GM23338 (cell line): ENCODE measurements around the gene CTSW. TPM values are rescaled to one million over a fixed set of nuclear protein-coding genes. Genes with fewer than 3 reads are reported as not detected.

Experiments used
- ATAC-seq: fragments of 200-7000 bp; cut with Tn5 transposase; 3 replicates; pipeline ENCODE4 v1.9.1; 2020
- DNase-seq: peaks from one replicate; pipeline ENCODE4 v3.0.0-alpha.2; 2015; ENCODE audit warnings: low spot score
- H2AFZ ChIP-seq: fragments of 200-600 bp; sonication (generic); 2 replicates; pipeline ENCODE4 v1.8.0; 2016; ENCODE audit warnings: antibody characterized with exemption, mild to moderate bottlenecking, moderate library complexity
- H3F3A ChIP-seq: fragments of 200-600 bp; sonication (generic); replicated peaks from 2 replicates; pipeline ENCODE4 v1.8.0; 2017; ENCODE audit warnings: antibody characterized with exemption, mixed run types, low read depth
- H3K27ac ChIP-seq: fragments of 200-600 bp; sonication (generic); 2 replicates; pipeline ENCODE4 v1.6.1; 2016; ENCODE audit warnings: low read depth
- H3K27me3 ChIP-seq: fragments of 200-600 bp; sonication (generic); 2 replicates; pipeline ENCODE4 v1.8.0; 2016; ENCODE audit warnings: mild to moderate bottlenecking, mixed run types, moderate library complexity; ENCODE audit not compliant: insufficient read depth
- H3K36me3 ChIP-seq: fragments of 200-600 bp; sonication (generic); 2 replicates; pipeline ENCODE4 v1.8.0; 2016; ENCODE audit warnings: mild to moderate bottlenecking; ENCODE audit not compliant: insufficient read depth
- H3K4me1 ChIP-seq: fragments of 200-600 bp; sonication (generic); 2 replicates; pipeline ENCODE4 v1.8.0; 2016; ENCODE audit warnings: mild to moderate bottlenecking, moderate library complexity; ENCODE audit not compliant: insufficient read depth
- H3K4me2 ChIP-seq: fragments of 200-600 bp; sonication (generic); 2 replicates; pipeline ENCODE4 v1.7.1; 2017; ENCODE audit warnings: mixed run types
- H3K4me3 ChIP-seq: fragments of 200-600 bp; sonication (generic); 2 replicates; pipeline ENCODE4 v1.6.1; 2016; ENCODE audit warnings: mixed run types
- H3K79me2 ChIP-seq: fragments of 200-600 bp; sonication (generic); replicated peaks from 2 replicates; pipeline ENCODE4 v1.8.0; 2017; ENCODE audit warnings: mild to moderate bottlenecking; ENCODE audit not compliant: insufficient read depth
- H3K9me2 ChIP-seq: fragments of 200-600 bp; sonication (generic); 2 replicates; pipeline ENCODE4 v1.8.0; 2017; ENCODE audit not compliant: insufficient read depth
- H4K20me1 ChIP-seq: fragments of 200-600 bp; sonication (generic); replicated peaks from 2 replicates; pipeline ENCODE4 v1.8.0; 2017; ENCODE audit warnings: mild to moderate bottlenecking; ENCODE audit not compliant: insufficient read depth
- H3K27ac Mint-ChIP-seq: 2 replicates; pipeline ENCODE4 v1.8.0; 2020; ENCODE audit warnings: inconsistent platforms, mild to moderate bottlenecking, moderate library complexity, mixed read lengths
- H3K27me3 Mint-ChIP-seq: 3 replicates; pipeline ENCODE4 v1.8.0; 2022; ENCODE audit warnings: low read depth, mild to moderate bottlenecking, moderate library complexity, mixed read lengths, inconsistent platforms; ENCODE audit not compliant: insufficient read depth, poor library complexity
- H3K36me3 Mint-ChIP-seq: 3 replicates; pipeline ENCODE4 v1.8.0; 2021; ENCODE audit warnings: low read depth, mild to moderate bottlenecking, inconsistent platforms, moderate library complexity, mixed read lengths
- H3K4me1 Mint-ChIP-seq: 3 replicates; pipeline ENCODE4 v1.8.0; 2020; ENCODE audit warnings: mild to moderate bottlenecking, inconsistent platforms, mixed read lengths
- H3K4me3 Mint-ChIP-seq: 3 replicates; pipeline ENCODE4 v1.8.0; 2021; ENCODE audit warnings: moderate library complexity, mild to moderate bottlenecking, inconsistent platforms, mixed read lengths
- H3K9me3 Mint-ChIP-seq: 3 replicates; pipeline ENCODE4 v1.8.0; 2020; ENCODE audit warnings: moderate library complexity, mild to moderate bottlenecking, inconsistent platforms, mixed read lengths
- CREB1 ChIP-seq: fragments of 250-450 bp; sonication (Bioruptor Pico); IDR thresholded peaks from 2 replicates; pipeline ENCODE4 v1.5.0; 2020; ENCODE audit warnings: low read depth, mild to moderate bottlenecking, moderate library complexity
- CTCF ChIP-seq, 2 experiments: fragments of 200-600 bp in 1 of 2; sonication (generic) in 1 of 2; conservative IDR thresholded peaks; 2 replicates each; pipeline versions ENCODE4 v1.5.1 to v1.6.1; 2016 to 2017; ENCODE audit warnings: antibody characterized with exemption in 2 of 2, low read depth in 2 of 2, mild to moderate bottlenecking in 2 of 2, moderate library complexity in 1 of 2
- ETS1 ChIP-seq: IDR thresholded peaks from 2 replicates; pipeline ENCODE4 v1.6.1; 2016; ENCODE audit warnings: antibody characterized with exemption
- EZH2 ChIP-seq: fragments of 200-600 bp; sonication (generic); IDR thresholded peaks from one replicate; pipeline ENCODE4 v1.8.0; 2017; ENCODE audit warnings: antibody characterized with exemption, mild to moderate bottlenecking, low read depth; ENCODE audit not compliant: unreplicated experiment
- EZH2phosphoT487 ChIP-seq: fragments of 200-600 bp; sonication (generic); IDR thresholded peaks from one replicate; pipeline ENCODE4 v1.8.1; 2018; ENCODE audit warnings: antibody characterized with exemption; ENCODE audit not compliant: unreplicated experiment
- JUNB ChIP-seq: IDR thresholded peaks from one replicate; pipeline ENCODE4 v1.6.1; 2016; ENCODE audit warnings: antibody characterized with exemption; ENCODE audit not compliant: unreplicated experiment
- NANOG ChIP-seq: IDR thresholded peaks from 2 replicates; pipeline ENCODE4 v1.6.1; 2016; ENCODE audit warnings: antibody characterized with exemption, borderline replicate concordance
- POLR2AphosphoS5 ChIP-seq: IDR thresholded peaks from 2 replicates; pipeline ENCODE4 v1.6.1; 2016; ENCODE audit warnings: antibody characterized with exemption, low read depth
- REST ChIP-seq: IDR thresholded peaks from one replicate; pipeline ENCODE4 v1.6.1; 2018; ENCODE audit warnings: antibody characterized with exemption; ENCODE audit not compliant: unreplicated experiment
- STAT1 ChIP-seq: IDR thresholded peaks from one replicate; pipeline ENCODE4 v1.6.1; 2016; ENCODE audit warnings: antibody characterized with exemption; ENCODE audit not compliant: unreplicated experiment
- ZNF114 ChIP-seq: fragments of 250-450 bp; sonication (Bioruptor Pico); IDR thresholded peaks from 2 replicates; pipeline ENCODE4 v1.5.0; 2020; ENCODE audit warnings: mild to moderate bottlenecking, moderate library complexity
- ZNF331 ChIP-seq: fragments of 250-450 bp; sonication (Bioruptor Pico); IDR thresholded peaks from 2 replicates; pipeline ENCODE4 v1.5.0; 2020; ENCODE audit warnings: low read depth, mild to moderate bottlenecking, moderate library complexity
- ZNF462 ChIP-seq: fragments of 250-450 bp; sonication (Bioruptor Pico); IDR thresholded peaks from 2 replicates; pipeline ENCODE4 v1.5.0; 2020; ENCODE audit warnings: mild to moderate bottlenecking, moderate library complexity
- polyA plus RNA-seq: library from polyadenylated mRNA; unstranded; fragments of >200 nt; fragmentation: Nextera tagmentation; extraction: Ambion mirVana; gene quantifications from 2 replicates; pipeline ENCODE4 v1.2.1, GENCODE V29; 2016
- total RNA-seq: library from RNA; depleted of rRNA; stranded (reverse); fragments of >200 nt; shearing (Covaris generic); gene quantifications from 2 replicates; pipeline ENCODE4 v1.2.3, GENCODE V29; 2014

The CTSW gene
- total and polyA plus RNA-seq, 2 experiments from 2014 or later = not detected

GRCh38 chr11:65921876-65922275, 42.2 kb downstream of the CTSW start:
- Histone ChIP-seq H3K4me1 (peaks cover 5% of the 10 kb centered on the region; the same call in 1 of the 2 replicates), H3K9me2 (no peaks in the 10 kb centered on the region), H3K4me2 (no peak overlapping the region), H3F3A (0 out of 2 replicates have a peak, but pooled peaks cover 4% of the 10 kb centered on the region), H3K4me3 (no peak overlapping the region), H4K20me1 (no peaks in the 10 kb centered on the region), H3K36me3 (no peaks in the 10 kb centered on the region; the same call in 1 of the 2 replicates), H3K27me3 (no peaks in the 10 kb centered on the region), H2AFZ (no peak overlapping the region), H3K27ac (no peak overlapping the region), H3K79me2 (peaks cover 7% of the 10 kb centered on the region)
- peaks cover 18% of the 10 kb centered on the region for H3K36me3 Mint-ChIP-seq
- DNase-seq (no peak), ATAC-seq (no peak)
- H3K9me3 Mint-ChIP-seq = no peaks in the 10 kb centered on the region
- no peak overlapping the region for H3K27ac Mint-ChIP-seq
- H3K4me3 Mint-ChIP-seq = peak overlapping the region; percentile 7; the same call in 1 of the 3 replicates
- no peak for TF ChIP-seq EZH2
- no peak for TF ChIP-seq ZNF114 (CRISPR knock-in tag)
- no peak for TF ChIP-seq STAT1
- no peak for TF ChIP-seq EZH2phosphoT487
- TF ChIP-seq NANOG = no peak
- no peak for TF ChIP-seq ZNF331
- TF ChIP-seq JUNB = no peak
- TF ChIP-seq POLR2AphosphoS5 = no peak
- TF ChIP-seq CTCF (conservative IDR thresholded peaks at IDR 0.05; ENCODE audit: low read depth in 2 of 2) = no peak
- no peak for TF ChIP-seq ETS1
- no peak for TF ChIP-seq CREB1
- no peak for TF ChIP-seq REST
- TF ChIP-seq ZNF462 (CRISPR knock-in tag) = no peak
- peaks cover 12% of the 10 kb centered on the region for H3K27me3 Mint-ChIP-seq
- no peaks in the 10 kb centered on the region; the same call in 2 of the 3 replicates for H3K4me1 Mint-ChIP-seq
